Esophagus squamous epithelium (tissue), 4 donors: ENCODE data around the gene DOCK1.

Experiments
- POLR2A ChIP-seq, 4 donors: fragments of 450-650 bp; IDR thresholded peaks; one replicate each; pipeline ENCODE4 v1.6.1; 2017; ENCODE audit warnings: antibody characterized with exemption in 4 of 4, mild to moderate bottlenecking in 4 of 4, moderate library complexity in 3 of 4
- TF ChIP-seq, protein P1 (sequence below), 6 experiments: fragments of 450-650 bp in 4 of 6; fragments of 200-600 bp in 2 of 6; sonication (generic) in 2 of 6; IDR thresholded peaks; one replicate each; pipeline ENCODE4 v1.5.1; 2016 to 2019; ENCODE audit warnings: antibody characterized with exemption in 6 of 6, mild to moderate bottlenecking in 4 of 6, moderate library complexity in 4 of 6

DNA sequence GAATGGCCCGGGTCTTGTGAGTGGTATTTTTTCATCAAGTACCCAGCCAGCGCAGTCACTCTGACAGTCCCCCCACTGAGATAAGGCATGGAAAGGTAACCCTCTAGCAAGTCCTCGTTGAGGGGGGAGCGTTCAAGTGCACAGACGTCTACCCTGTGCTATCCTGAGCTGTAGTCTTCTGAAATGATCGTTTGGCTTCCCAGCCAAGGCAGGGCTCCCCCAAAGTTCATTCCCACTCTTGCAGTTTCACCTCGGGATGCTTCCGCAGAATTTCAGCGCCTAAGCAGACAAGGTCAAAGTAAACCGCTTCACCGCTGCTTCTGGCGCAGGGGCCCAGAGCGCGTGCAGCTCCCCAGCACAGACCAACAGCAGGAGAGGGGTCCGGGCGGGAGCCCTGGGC lies 289.4 kb downstream of the DOCK1 start:
- TF ChIP-seq, protein P1, sequence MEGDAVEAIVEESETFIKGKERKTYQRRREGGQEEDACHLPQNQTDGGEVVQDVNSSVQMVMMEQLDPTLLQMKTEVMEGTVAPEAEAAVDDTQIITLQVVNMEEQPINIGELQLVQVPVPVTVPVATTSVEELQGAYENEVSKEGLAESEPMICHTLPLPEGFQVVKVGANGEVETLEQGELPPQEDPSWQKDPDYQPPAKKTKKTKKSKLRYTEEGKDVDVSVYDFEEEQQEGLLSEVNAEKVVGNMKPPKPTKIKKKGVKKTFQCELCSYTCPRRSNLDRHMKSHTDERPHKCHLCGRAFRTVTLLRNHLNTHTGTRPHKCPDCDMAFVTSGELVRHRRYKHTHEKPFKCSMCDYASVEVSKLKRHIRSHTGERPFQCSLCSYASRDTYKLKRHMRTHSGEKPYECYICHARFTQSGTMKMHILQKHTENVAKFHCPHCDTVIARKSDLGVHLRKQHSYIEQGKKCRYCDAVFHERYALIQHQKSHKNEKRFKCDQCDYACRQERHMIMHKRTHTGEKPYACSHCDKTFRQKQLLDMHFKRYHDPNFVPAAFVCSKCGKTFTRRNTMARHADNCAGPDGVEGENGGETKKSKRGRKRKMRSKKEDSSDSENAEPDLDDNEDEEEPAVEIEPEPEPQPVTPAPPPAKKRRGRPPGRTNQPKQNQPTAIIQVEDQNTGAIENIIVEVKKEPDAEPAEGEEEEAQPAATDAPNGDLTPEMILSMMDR (IDR thresholded peaks at IDR 0.05): no peak
- no peak for TF ChIP-seq POLR2A (IDR thresholded peaks at IDR 0.05)
